HG02852 (cell line): ENCODE results near the gene RPTOR.
"Not testable (repeated sequence)": the region's sequence is repeated elsewhere in the genome, so short reads cannot be mapped to it uniquely, and the experiment has no call there.

ENCODE experiments used
- ATAC-seq: cut with Tn5 transposase; IDR thresholded peaks from one replicate; pipeline ENCODE4 v1.9.1; 2021; ENCODE audit warnings: mild to moderate bottlenecking, moderate library complexity; ENCODE audit not compliant: unreplicated experiment

The RPTOR gene

GRCh38 chr17:80513892-80514291, 30.7 kb upstream of the RPTOR start:
- no peak for ATAC-seq

- ATAC-seq = no peak
Observed at GRCh38 chr17:80516171-80516932, 28.3 kb upstream of the RPTOR start.

- ATAC-seq = no peak
Observed at GRCh38 chr17:80517641-80518040, 27.0 kb upstream of the RPTOR start.

- ATAC-seq = no peak
Observed at GRCh38 chr17:80518392-80518791, 26.2 kb upstream of the RPTOR start.

- no peak for ATAC-seq
Observed at GRCh38 chr17:80519091-80519781, 25.4 kb upstream of the RPTOR start.

GRCh38 chr17:80520810-80521455, 23.7 kb upstream of the RPTOR start:
- ATAC-seq = no peak

GRCh38 chr17:80523054-80523744, 21.4 kb upstream of the RPTOR start:
- no peak for ATAC-seq

GRCh38 chr17:80523956-80524712, 20.5 kb upstream of the RPTOR start:
- no peak for ATAC-seq

- ATAC-seq = no peak
Observed at GRCh38 chr17:80526116-80526910, 18.3 kb upstream of the RPTOR start.

- ATAC-seq = no peak
Observed at GRCh38 chr17:80527016-80527645, 17.5 kb upstream of the RPTOR start.

GRCh38 chr17:80528536-80528935, 16.1 kb upstream of the RPTOR start:
- no peak for ATAC-seq

GRCh38 chr17:80529104-80529903, 15.3 kb upstream of the RPTOR start:
- ATAC-seq = no peak

GRCh38 chr17:80529904-80530292, 14.7 kb upstream of the RPTOR start:
- no peak for ATAC-seq

- ATAC-seq = no peak
Observed at GRCh38 chr17:80531400-80531799, 13.2 kb upstream of the RPTOR start.

GRCh38 chr17:80537386-80537785, 7.3 kb upstream of the RPTOR start:
- not testable (repeated sequence) for ATAC-seq

GRCh38 chr17:80538484-80538883, 6.2 kb upstream of the RPTOR start:
- no peak for ATAC-seq

- no peak for ATAC-seq
Observed at GRCh38 chr17:80539022-80539641, 5.5 kb upstream of the RPTOR start.

GRCh38 chr17:80545499-80545826, 825 bp downstream of the RPTOR start:
- no peak for ATAC-seq
